Lung (tissue), 12 donors: Measurements from ENCODE around the gene FABP2. TPM values are rescaled to one million over a fixed set of nuclear protein-coding genes. Genes with fewer than 3 reads are reported as not detected.

Source experiments
- ATAC-seq: fragments of 200-7000 bp; cut with Tn5 transposase; one replicate; pipeline ENCODE4 v1.9.1; 2020; ENCODE audit warnings: moderate number of reproducible peaks; ENCODE audit not compliant: insufficient read depth, low FRiP score
- DNase-seq, 3 donors: peaks; one replicate each; pipeline ENCODE4 v3.0.0-alpha.2; 2013 to 2017
- H3K27ac ChIP-seq, 2 donors: one replicate each; pipeline ENCODE4 v1.5.1; 2013; ENCODE audit warnings: mild to moderate bottlenecking in 2 of 2, moderate library complexity in 2 of 2, control low read depth in 1 of 2, inconsistent platforms in 1 of 2, low read depth in 1 of 2, low read length in 1 of 2
- H3K27me3 ChIP-seq, 3 donors: one replicate each; pipeline ENCODE4 v1.5.1; 2013; ENCODE audit warnings: low read length in 2 of 3; ENCODE audit not compliant: control insufficient read depth in 3 of 3, insufficient read depth in 3 of 3
- H3K36me3 ChIP-seq, 4 donors: one replicate each; pipeline ENCODE4 v1.5.1; 2013; ENCODE audit warnings: low read length in 4 of 4, mild to moderate bottlenecking in 1 of 4, moderate library complexity in 1 of 4; ENCODE audit not compliant: control insufficient read depth in 4 of 4, insufficient read depth in 4 of 4
- H3K4me1 ChIP-seq, 5 donors: one replicate each; pipeline ENCODE4 v1.5.1; 2013; ENCODE audit warnings: low read length in 5 of 5, mild to moderate bottlenecking in 2 of 5, moderate library complexity in 1 of 5; ENCODE audit not compliant: control insufficient read depth in 5 of 5, insufficient read depth in 5 of 5
- H3K4me3 ChIP-seq: one replicate; pipeline ENCODE4 v1.5.1; 2013; ENCODE audit warnings: mild to moderate bottlenecking, control low read depth, moderate library complexity
- H3K9ac ChIP-seq, 2 donors: one replicate each; pipeline ENCODE4 v1.5.1; 2013; ENCODE audit warnings: low read length in 2 of 2, control low read depth in 1 of 2; ENCODE audit not compliant: insufficient read depth in 1 of 2
- H3K9me3 ChIP-seq, 4 donors: one replicate each; pipeline ENCODE4 v1.5.1; 2013; ENCODE audit warnings: low read length in 3 of 4, mild to moderate bottlenecking in 1 of 4, moderate library complexity in 1 of 4; ENCODE audit not compliant: control insufficient read depth in 4 of 4, insufficient read depth in 3 of 4
- CTCF ChIP-seq: IDR thresholded peaks from 2 replicates; pipeline ENCODE4 v1.5.1; 2012; ENCODE audit warnings: mild to moderate bottlenecking; ENCODE audit errors: control extremely low read depth, extremely low read depth
- WGBS, 2 donors: extraction: QIAGEN DNeasy Blood & Tissue Kit; methylation state at CpG; one replicate each; pipeline ENCODE4 v1.1.7; 2013; 5-methylcytosine and 5-hydroxymethylcytosine counted together
- polyA plus RNA-seq, 2 donors: library from polyadenylated mRNA; stranded (reverse); fragments of 200-250 nt; gene quantifications; one replicate each; pipeline ENCODE4 v1.2.1, GENCODE V29; 2013
- total RNA-seq, 2 donors: library from RNA; depleted of rRNA in 1 of 2; stranded (reverse); fragments of >200 nt in 1 of 2; gene quantifications; one replicate each; pipeline ENCODE4 v1.2.1, GENCODE V29; 2014 to 2021
- donor health status: control.
- donor health status: control.
- donor health status: Bipolar disorder and iron deficiency.
- donor health status: healthy.
- donor health status: DM: yes; HTN: yes; CAD: no.

FABP2 gene
- total and polyA plus RNA-seq, 4 donors: not detected

GRCh38 chr4:119317990-119318389 lies 3.9 kb downstream of the FABP2 start:
- no peaks in the 10 kb centered on the region for H3K9me3 ChIP-seq
- H3K4me1 ChIP-seq: no peaks in the 10 kb centered on the region
- no peaks in the 10 kb centered on the region for H3K27me3 ChIP-seq
- DNase-seq (no peak), ATAC-seq (no peak)
- H3K27ac ChIP-seq: no peak overlapping the region
- no peak for TF ChIP-seq CTCF
- WGBS, 2 donors: 73 to 84% methylated on average over 2 of the region's 2 CpGs
- no peak overlapping the region for H3K4me3 ChIP-seq
- no peak overlapping the region for H3K9ac ChIP-seq
- no peaks in the 10 kb centered on the region for H3K36me3 ChIP-seq

GRCh38 chr4:119315036-119315435 lies 6.9 kb downstream of the FABP2 start:
- H3K9ac ChIP-seq: no peak overlapping the region
- no peak for TF ChIP-seq CTCF
- H3K4me3 ChIP-seq: no peak overlapping the region
- no peak overlapping the region for H3K27ac ChIP-seq
- H3K4me1 ChIP-seq: no peaks in the 10 kb centered on the region
- no peak for DNase-seq
- WGBS, 2 donors: 81 to 90% methylated on average over 2 of the region's 2 CpGs
- no peak for ATAC-seq
- H3K9me3 ChIP-seq: no peaks in the 10 kb centered on the region
- no peaks in the 10 kb centered on the region for H3K36me3 ChIP-seq
- no peaks in the 10 kb centered on the region for H3K27me3 ChIP-seq

- Histone ChIP-seq H3K27me3 (no peaks in the 10 kb centered on the region), H3K36me3 (no peaks in the 10 kb centered on the region), H3K9me3 (no peaks in the 10 kb centered on the region), H3K27ac (no peak overlapping the region), H3K4me3 (no peak overlapping the region), H3K4me1 (no peaks in the 10 kb centered on the region), H3K9ac (no peak overlapping the region)
- peak; percentile 27 to 72 (median 67) for DNase-seq
- 16 to 25% methylated on average over 4 of the region's 4 CpGs for WGBS, 2 donors
- peak; percentile 72 for ATAC-seq
- peak; percentile 30 for TF ChIP-seq CTCF
These were observed 7.6 kb downstream of the FABP2 start for GRCh38 chr4:119314356-119314755.

GRCh38 chr4:119313237-119313636 lies 8.7 kb downstream of the FABP2 start:
- no peak for TF ChIP-seq CTCF
- no peaks in the 10 kb centered on the region for H3K9me3 ChIP-seq
- ATAC-seq (no peak), DNase-seq (no peak)
- no peaks in the 10 kb centered on the region for H3K27me3 ChIP-seq
- no peak overlapping the region for H3K9ac ChIP-seq
- no peak overlapping the region for H3K4me3 ChIP-seq
- no peaks in the 10 kb centered on the region for H3K4me1 ChIP-seq
- H3K36me3 ChIP-seq: no peaks in the 10 kb centered on the region
- no peak overlapping the region for H3K27ac ChIP-seq
